SK-N-SH treated with all-trans-retinoic acid at 6 μM for 48 hours (cell line): ENCODE results near the gene ADGRD2.

Source experiments
- ATAC-seq: fragments of 200-7000 bp; cut with Tn5 transposase; 3 replicates; pipeline ENCODE4 v1.9.1; 2020; ENCODE audit warnings: mild to moderate bottlenecking, moderate library complexity
- ARNTL ChIP-seq: fragments of 450-650 bp; formaldehyde crosslinking; IDR thresholded peaks from 2 replicates; pipeline ENCODE4 v1.5.0; 2020; ENCODE audit warnings: low read depth, mild to moderate bottlenecking, moderate library complexity, borderline replicate concordance
- BACH2 ChIP-seq: fragments of 250-450 bp; sonication (Bioruptor Pico); IDR thresholded peaks from 2 replicates; pipeline ENCODE4 v1.9.0; 2021; ENCODE audit warnings: mild to moderate bottlenecking, borderline replicate concordance
- CREB5 ChIP-seq: fragments of 250-450 bp; sonication (Bioruptor Pico); IDR thresholded peaks from 2 replicates; pipeline ENCODE4 v1.5.1; 2020; ENCODE audit warnings: low read depth, mild to moderate bottlenecking, moderate library complexity
- CSDC2 ChIP-seq: fragments of 250-450 bp; sonication (Bioruptor Pico); IDR thresholded peaks from 2 replicates; pipeline ENCODE4 v1.5.0; 2020; ENCODE audit warnings: mild to moderate bottlenecking, moderate library complexity
- CSRNP3 ChIP-seq: fragments of 250-450 bp; sonication (Bioruptor Pico); IDR thresholded peaks from 2 replicates; pipeline ENCODE4 v1.5.1; 2021; ENCODE audit warnings: mild to moderate bottlenecking, moderate library complexity
- ESRRG ChIP-seq: fragments of 250-450 bp; sonication (Bioruptor Pico); IDR thresholded peaks from 2 replicates; pipeline ENCODE4 v1.6.1; 2021; ENCODE audit warnings: mild to moderate bottlenecking
- GLIS3 ChIP-seq: fragments of 250-450 bp; sonication (Bioruptor Pico); IDR thresholded peaks from 2 replicates; pipeline ENCODE4 v1.5.0; 2020; ENCODE audit warnings: mild to moderate bottlenecking, moderate library complexity
- ISL1 ChIP-seq: fragments of 250-450 bp; sonication (Bioruptor Pico); IDR thresholded peaks from 2 replicates; pipeline ENCODE4 v2.1.2; 2022; ENCODE audit warnings: mild to moderate bottlenecking, moderate library complexity
- OSR1 ChIP-seq: fragments of 250-450 bp; sonication (Bioruptor Pico); IDR thresholded peaks from 2 replicates; pipeline ENCODE4 v1.8.0; 2022; ENCODE audit warnings: moderate library complexity, mild to moderate bottlenecking, inconsistent platforms
- PATZ1 ChIP-seq: fragments of 250-450 bp; sonication (Bioruptor Pico); IDR thresholded peaks from 2 replicates; pipeline ENCODE4 v1.8.0; 2020; ENCODE audit warnings: mild to moderate bottlenecking, moderate library complexity, borderline replicate concordance
- PPARA ChIP-seq: fragments of 250-450 bp; sonication (Bioruptor Pico); IDR thresholded peaks from 2 replicates; pipeline ENCODE4 v1.5.0; 2020; ENCODE audit warnings: mild to moderate bottlenecking, borderline replicate concordance
- RARB ChIP-seq: fragments of 250-450 bp; sonication (Bioruptor Pico); IDR thresholded peaks from 2 replicates; pipeline ENCODE4 v1.8.0; 2021; ENCODE audit warnings: mild to moderate bottlenecking, moderate library complexity
- TCF4 ChIP-seq: fragments of 250-450 bp; sonication (Bioruptor Pico); IDR thresholded peaks from 2 replicates; pipeline ENCODE4 v1.8.0; 2021; ENCODE audit warnings: mild to moderate bottlenecking, moderate library complexity, borderline replicate concordance
- TOX ChIP-seq: fragments of 250-450 bp; sonication (Bioruptor Pico); IDR thresholded peaks from 2 replicates; pipeline ENCODE4 v1.8.0; 2021; ENCODE audit warnings: mild to moderate bottlenecking, moderate library complexity, borderline replicate concordance
- TSHZ2 ChIP-seq: fragments of 250-450 bp; sonication (Bioruptor Pico); IDR thresholded peaks from 2 replicates; pipeline ENCODE4 v1.5.0; 2020; ENCODE audit warnings: mild to moderate bottlenecking, moderate library complexity
- ZC3H10 ChIP-seq: fragments of 250-450 bp; sonication (Bioruptor Pico); IDR thresholded peaks from 2 replicates; pipeline ENCODE4 v1.5.1; 2021; ENCODE audit warnings: mild to moderate bottlenecking, moderate library complexity
- ZFP3 ChIP-seq: fragments of 250-450 bp; sonication (Bioruptor Pico); IDR thresholded peaks from 2 replicates; pipeline ENCODE4 v1.5.0; 2020; ENCODE audit warnings: mild to moderate bottlenecking, moderate library complexity
- ZFP30 ChIP-seq: fragments of 450-650 bp; formaldehyde crosslinking; IDR thresholded peaks from 2 replicates; pipeline ENCODE4 v1.5.0; 2022; ENCODE audit warnings: mild to moderate bottlenecking, moderate library complexity
- ZNF565 ChIP-seq: fragments of 450-650 bp; formaldehyde crosslinking; conservative IDR thresholded peaks from 2 replicates; pipeline ENCODE4 v1.5.0; 2020; ENCODE audit warnings: low read depth, mild to moderate bottlenecking, moderate library complexity
- ZNF8 ChIP-seq: fragments of 450-650 bp; formaldehyde crosslinking; IDR thresholded peaks from 2 replicates; pipeline ENCODE4 v1.5.0; 2020; ENCODE audit warnings: mild to moderate bottlenecking, moderate library complexity

The ADGRD2 gene

GRCh38 chr9:124410321-124410913, 39.8 kb upstream of the ADGRD2 start:
- TF ChIP-seq ZNF565 (CRISPR knock-in tag) (no peak), PPARA (CRISPR knock-in tag) (no peak), CREB5 (no peak), CSDC2 (CRISPR knock-in tag) (no peak), PATZ1 (no peak), TOX (CRISPR knock-in tag) (no peak), ZFP3 (no peak), RARB (CRISPR knock-in tag) (no peak)
- 0 out of 3 replicates have a peak, but pooled peaks have one; percentile 20 for ATAC-seq

- peak; percentile 27; the same call in 2 of the 3 replicates for ATAC-seq
- TF ChIP-seq PATZ1 (no peak), CSRNP3 (CRISPR knock-in tag) (no peak), TOX (CRISPR knock-in tag) (no peak), GLIS3 (CRISPR knock-in tag) (no peak), ZFP30 (CRISPR knock-in tag) (no peak), ZFP3 (no peak), ESRRG (CRISPR knock-in tag) (no peak), PPARA (CRISPR knock-in tag) (no peak), ZC3H10 (CRISPR knock-in tag) (no peak), ISL1 (CRISPR knock-in tag) (no peak), RARB (CRISPR knock-in tag) (no peak), TCF4 (CRISPR knock-in tag) (no peak), CSDC2 (CRISPR knock-in tag) (no peak), ZNF8 (CRISPR knock-in tag) (no peak), ZNF565 (CRISPR knock-in tag) (no peak), CREB5 (no peak), TSHZ2 (CRISPR knock-in tag) (no peak), ARNTL (no peak)
Observed at GRCh38 chr9:124411514-124412227, 38.6 kb upstream of the ADGRD2 start.

- ATAC-seq: no peak
- TF ChIP-seq OSR1 (CRISPR knock-in tag) (no peak), ZFP30 (CRISPR knock-in tag) (no peak), TSHZ2 (CRISPR knock-in tag) (no peak), TCF4 (CRISPR knock-in tag) (no peak), ZFP3 (no peak), GLIS3 (CRISPR knock-in tag) (no peak), ESRRG (CRISPR knock-in tag) (no peak), CSRNP3 (CRISPR knock-in tag) (no peak), PPARA (CRISPR knock-in tag) (no peak), ISL1 (CRISPR knock-in tag) (no peak), BACH2 (CRISPR knock-in tag) (no peak)
Observed at GRCh38 chr9:124412228-124412575, 38.0 kb upstream of the ADGRD2 start.
